ENCODE measurements around the gene CCSER1. TPM values are rescaled to one million over a fixed set of nuclear protein-coding genes. Genes with fewer than 3 reads are reported as not detected.
"Not testable (repeated sequence)": the region's sequence is repeated elsewhere in the genome, so short reads cannot be mapped to it uniquely, and the experiment has no call there.

The CCSER1 gene
- total RNA-seq, 3 donors from 2014 or later (not counting 1 experiment from before 2014, with no cell fraction given) = 0.87 to 1.1 (median 1.1) TPM

- Histone ChIP-seq H3K4me3 (ENCODE audit: low read length) (no peak overlapping the region), H3K4me1 (ENCODE audit: control insufficient read depth, insufficient read depth, low read length) (no peaks in the 10 kb centered on the region), H3K9me3 (ENCODE audit: control insufficient read depth, insufficient read depth, low read length) (no peaks in the 10 kb centered on the region), H3K36me3 (ENCODE audit: control insufficient read depth, insufficient read depth, low read length) (no peaks in the 10 kb centered on the region), H3K27ac (ENCODE audit: low read length) (no peak overlapping the region), H3K27me3 (ENCODE audit: control insufficient read depth, insufficient read depth, low read length) (no peaks in the 10 kb centered on the region)
- Mint-ChIP-seq H3K36me3 (no peaks in the 10 kb centered on the region), H3K4me1 (no peaks in the 10 kb centered on the region), H3K4me3 (no peak overlapping the region), H3K9me3 (peaks cover 8 to 25% of the 10 kb centered on the region in 2 donors), H3K27ac (no peak overlapping the region), H3K27me3 (ENCODE audit: low read depth in 2 of 2) (no peaks in the 10 kb centered on the region)
- DNase-seq (no peak), ATAC-seq (no peak)
- intact Hi-C loops (cut with micrococcal nuclease) = no loop called here
- TF ChIP-seq, protein P1, sequence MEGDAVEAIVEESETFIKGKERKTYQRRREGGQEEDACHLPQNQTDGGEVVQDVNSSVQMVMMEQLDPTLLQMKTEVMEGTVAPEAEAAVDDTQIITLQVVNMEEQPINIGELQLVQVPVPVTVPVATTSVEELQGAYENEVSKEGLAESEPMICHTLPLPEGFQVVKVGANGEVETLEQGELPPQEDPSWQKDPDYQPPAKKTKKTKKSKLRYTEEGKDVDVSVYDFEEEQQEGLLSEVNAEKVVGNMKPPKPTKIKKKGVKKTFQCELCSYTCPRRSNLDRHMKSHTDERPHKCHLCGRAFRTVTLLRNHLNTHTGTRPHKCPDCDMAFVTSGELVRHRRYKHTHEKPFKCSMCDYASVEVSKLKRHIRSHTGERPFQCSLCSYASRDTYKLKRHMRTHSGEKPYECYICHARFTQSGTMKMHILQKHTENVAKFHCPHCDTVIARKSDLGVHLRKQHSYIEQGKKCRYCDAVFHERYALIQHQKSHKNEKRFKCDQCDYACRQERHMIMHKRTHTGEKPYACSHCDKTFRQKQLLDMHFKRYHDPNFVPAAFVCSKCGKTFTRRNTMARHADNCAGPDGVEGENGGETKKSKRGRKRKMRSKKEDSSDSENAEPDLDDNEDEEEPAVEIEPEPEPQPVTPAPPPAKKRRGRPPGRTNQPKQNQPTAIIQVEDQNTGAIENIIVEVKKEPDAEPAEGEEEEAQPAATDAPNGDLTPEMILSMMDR (IDR thresholded peaks at IDR 0.05) = no peak
- 94% methylated on average over 2 of the region's 3 CpGs for WGBS (ENCODE audit: insufficient coverage)
These were observed 1080.3 kb downstream of the CCSER1 start for GRCh38 chr4:91207535-91207934.

GRCh38 chr4:91212211-91212610 lies 1085.0 kb downstream of the CCSER1 start:
- no peak for DNase-seq
- H3K9me3 ChIP-seq (ENCODE audit: control insufficient read depth, insufficient read depth, low read length) = no peaks in the 10 kb centered on the region
- peaks cover 9 to 31% of the 10 kb centered on the region in 2 donors for H3K9me3 Mint-ChIP-seq
- intact Hi-C loops (cut with micrococcal nuclease) = no loop called here
- 95% methylated on average over 1 of the region's 3 CpGs for whole genome bisulfite sequencing (ENCODE audit: insufficient coverage)
- no peaks in the 10 kb centered on the region for H3K27me3 Mint-ChIP-seq (ENCODE audit: low read depth in 2 of 2)
- H3K4me3 Mint-ChIP-seq = no peak overlapping the region
- no peak overlapping the region for H3K4me3 ChIP-seq (ENCODE audit: low read length)
- no peaks in the 10 kb centered on the region for H3K4me1 ChIP-seq (ENCODE audit: control insufficient read depth, insufficient read depth, low read length)
- H3K27ac ChIP-seq (ENCODE audit: low read length) = no peak overlapping the region
- ATAC-seq = no peak
- H3K36me3 Mint-ChIP-seq = no peaks in the 10 kb centered on the region
- TF ChIP-seq, protein P1 (IDR thresholded peaks at IDR 0.05) = no peak
- H3K27me3 ChIP-seq (ENCODE audit: control insufficient read depth, insufficient read depth, low read length) = no peaks in the 10 kb centered on the region
- no peaks in the 10 kb centered on the region for H3K4me1 Mint-ChIP-seq
- no peaks in the 10 kb centered on the region for H3K36me3 ChIP-seq (ENCODE audit: control insufficient read depth, insufficient read depth, low read length)
- no peak overlapping the region for H3K27ac Mint-ChIP-seq

GRCh38 chr4:91217831-91218403 lies 1090.7 kb downstream of the CCSER1 start:
- WGBS (ENCODE audit: insufficient coverage) = 95% methylated on average over 21 of the region's 26 CpGs
- not testable (repeated sequence) for ATAC-seq

GRCh38 chr4:91220315-91220714 lies 1093.1 kb downstream of the CCSER1 start:
- ATAC-seq (no peak), DNase-seq (no peak)
- Histone ChIP-seq H3K27me3 (ENCODE audit: control insufficient read depth, insufficient read depth, low read length) (no peaks in the 10 kb centered on the region), H3K4me3 (ENCODE audit: low read length) (no peak overlapping the region), H3K36me3 (ENCODE audit: control insufficient read depth, insufficient read depth, low read length) (no peaks in the 10 kb centered on the region), H3K4me1 (ENCODE audit: control insufficient read depth, insufficient read depth, low read length) (no peaks in the 10 kb centered on the region), H3K27ac (ENCODE audit: low read length) (no peak overlapping the region), H3K9me3 (ENCODE audit: control insufficient read depth, insufficient read depth, low read length) (no peaks in the 10 kb centered on the region)
- Mint-ChIP-seq H3K9me3 (peaks cover 10 to 16% of the 10 kb centered on the region in 2 donors), H3K36me3 (no peaks in the 10 kb centered on the region), H3K4me1 (no peaks in the 10 kb centered on the region), H3K27ac (no peak overlapping the region), H3K4me3 (no peak overlapping the region), H3K27me3 (ENCODE audit: low read depth in 2 of 2) (no peaks in the 10 kb centered on the region)
- TF ChIP-seq, protein P1 (IDR thresholded peaks at IDR 0.05) = no peak
- 33% methylated on average over 1 of the region's 2 CpGs for WGBS (ENCODE audit: insufficient coverage)
- intact Hi-C loops (cut with micrococcal nuclease) = no loop called here

More at GRCh38 chr4:91217831-91218403, 1090.7 kb downstream of the CCSER1 start:
- H3K27me3 ChIP-seq (ENCODE audit: control insufficient read depth, insufficient read depth, low read length); H3K27me3 Mint-ChIP-seq (ENCODE audit: low read depth in 2 of 2); DNase-seq; H3K36me3 Mint-ChIP-seq; H3K4me1 Mint-ChIP-seq; H3K4me3 Mint-ChIP-seq; intact Hi-C loops (cut with micrococcal nuclease); H3K27ac ChIP-seq (ENCODE audit: low read length); H3K4me3 ChIP-seq (ENCODE audit: low read length); H3K4me1 ChIP-seq (ENCODE audit: control insufficient read depth, insufficient read depth, low read length); H3K9me3 ChIP-seq (ENCODE audit: control insufficient read depth, insufficient read depth, low read length); H3K36me3 ChIP-seq (ENCODE audit: control insufficient read depth, insufficient read depth, low read length); H3K27ac Mint-ChIP-seq: not testable (repeated sequence)
- peaks cover 12 to 16% of the 10 kb centered on the region in 2 donors for H3K9me3 Mint-ChIP-seq
